IPS-18c (cell line): ENCODE results near the gene PTPRT.

Experiments used
- H3K4me3 ChIP-seq: 2 replicates; pipeline ENCODE4 v1.7.0; 2013; ENCODE audit warnings: low read depth, mild to moderate bottlenecking, low read length, moderate library complexity; ENCODE audit not compliant: insufficient read depth
- H3K9me3 ChIP-seq: one replicate; pipeline ENCODE4 v1.6.1; 2013; ENCODE audit warnings: mild to moderate bottlenecking, low read length, moderate library complexity; ENCODE audit not compliant: control insufficient read depth, insufficient read depth

Gene PTPRT

DNA sequence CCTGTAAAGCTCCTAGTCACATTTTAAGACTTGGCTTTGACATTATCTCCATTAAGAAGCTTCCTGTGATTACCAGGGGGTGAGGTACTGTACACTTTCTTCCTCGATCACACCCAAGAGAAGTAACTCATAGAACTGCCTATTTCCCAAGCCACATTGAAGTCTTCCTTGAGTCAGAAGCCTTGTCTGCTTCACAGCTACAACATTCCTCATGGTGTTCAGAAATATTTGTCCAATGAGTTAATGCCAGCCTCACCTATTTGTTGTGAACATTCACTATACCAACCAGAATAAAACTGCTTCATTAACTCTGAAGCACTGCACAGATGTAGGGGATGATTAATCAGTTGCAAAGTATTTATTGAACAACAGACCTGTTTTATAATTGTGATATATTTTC lies 622.3 kb downstream of the PTPRT start:
- H3K4me3 ChIP-seq: no peak overlapping the region

DNA sequence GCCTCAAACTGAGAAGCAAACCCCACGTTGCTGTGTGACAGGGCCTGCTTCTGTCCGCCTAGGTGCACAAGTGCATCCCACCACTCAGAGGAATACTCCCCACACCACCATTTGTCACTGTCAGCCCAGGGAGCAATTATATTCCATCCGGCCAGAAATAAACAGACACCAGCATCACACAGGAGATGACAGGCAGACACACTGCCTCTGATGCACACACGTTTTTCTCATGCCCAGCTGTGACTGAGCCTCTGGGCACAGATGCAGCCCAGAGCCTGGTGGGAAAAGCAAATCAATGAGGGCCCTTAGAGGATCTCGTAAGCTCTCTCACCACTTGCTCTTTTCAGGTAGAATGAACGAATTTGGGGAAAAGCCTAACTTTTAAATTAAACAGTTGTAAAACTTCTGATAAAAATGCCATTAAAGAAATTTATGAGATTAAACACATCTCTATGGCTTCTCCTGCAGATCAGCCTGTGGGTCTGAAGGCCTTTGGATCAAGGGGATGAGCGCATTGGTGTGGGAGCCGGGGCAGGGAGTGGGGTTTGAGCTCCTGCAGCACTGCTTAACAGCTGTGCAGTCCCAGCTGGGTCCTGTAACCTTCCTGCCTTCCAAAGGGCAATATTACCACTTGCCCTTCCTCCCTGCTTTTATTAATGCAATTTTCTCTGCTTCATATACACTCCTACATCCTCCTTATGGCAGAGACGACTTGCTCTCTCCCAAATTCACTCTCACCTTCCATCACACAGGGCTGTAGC lies 624.3 kb downstream of the PTPRT start:
- Histone ChIP-seq H3K4me3 (no peak overlapping the region), H3K9me3 (no peaks in the 10 kb centered on the region)

More for the DNA sequence above, 622.3 kb downstream of the PTPRT start:
- no peaks in the 10 kb centered on the region for H3K9me3 ChIP-seq

DNA sequence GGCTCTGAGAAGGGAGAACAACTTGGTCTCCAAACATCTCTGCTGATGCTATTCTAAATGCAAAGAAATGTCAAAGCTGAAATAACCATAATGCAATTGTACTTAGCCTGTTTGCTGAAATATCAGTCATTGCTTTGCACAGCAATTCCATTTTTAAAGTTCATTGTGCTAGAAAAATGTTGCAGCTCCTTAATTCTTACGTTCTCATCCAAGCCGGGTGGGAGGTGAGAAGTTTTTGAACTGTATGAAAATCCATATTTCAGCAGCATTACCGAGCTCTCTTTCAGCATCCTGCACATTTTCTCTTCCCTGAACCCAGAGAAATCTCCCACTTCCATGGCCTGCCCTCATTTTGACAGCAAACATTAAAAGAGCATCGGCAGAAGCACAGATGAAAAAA lies 630.0 kb downstream of the PTPRT start:
- Histone ChIP-seq H3K4me3 (no peak overlapping the region), H3K9me3 (no peaks in the 10 kb centered on the region)

DNA sequence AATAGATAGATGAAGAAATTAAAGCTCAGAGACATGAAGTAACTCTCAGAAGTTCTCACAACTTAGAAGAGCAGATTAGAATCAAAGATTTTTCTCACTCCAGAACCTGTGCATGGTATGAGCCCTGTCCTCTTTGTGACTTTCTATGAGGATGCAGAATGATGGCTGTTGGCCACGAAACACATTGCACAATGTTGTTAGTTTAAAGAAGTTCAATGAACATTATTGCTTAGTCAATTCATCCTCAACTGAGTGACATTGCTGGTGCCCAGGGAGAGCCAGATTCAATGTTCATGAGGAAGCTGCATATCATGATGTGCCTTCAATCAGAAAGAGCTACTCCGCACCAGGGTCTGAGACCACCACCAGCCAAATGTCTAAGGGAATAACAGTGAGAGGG lies 633.1 kb downstream of the PTPRT start:
- no peaks in the 10 kb centered on the region for H3K9me3 ChIP-seq

DNA sequence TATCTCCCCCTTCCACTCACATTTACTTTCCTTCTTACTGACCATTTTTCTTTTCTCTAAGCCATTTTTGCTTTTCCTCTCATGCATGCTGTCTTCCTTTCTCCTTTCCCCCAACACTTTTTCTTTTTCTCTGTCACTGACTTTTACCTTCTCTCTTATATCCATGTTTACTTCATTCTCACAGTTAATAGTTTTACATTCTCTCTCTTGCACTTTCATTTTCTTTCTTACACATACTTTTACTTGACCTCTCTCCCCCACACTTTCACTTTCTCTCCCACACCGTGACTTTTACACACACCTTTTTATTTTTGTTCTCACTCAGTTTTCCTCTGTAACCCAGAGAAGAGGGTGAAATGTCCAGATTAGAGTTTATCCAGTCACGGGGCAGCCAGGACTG lies 636.3 kb downstream of the PTPRT start:
- no peak overlapping the region for H3K4me3 ChIP-seq
- H3K9me3 ChIP-seq: no peaks in the 10 kb centered on the region

More for the DNA sequence above, 633.1 kb downstream of the PTPRT start:
- H3K4me3 ChIP-seq: no peak overlapping the region

DNA sequence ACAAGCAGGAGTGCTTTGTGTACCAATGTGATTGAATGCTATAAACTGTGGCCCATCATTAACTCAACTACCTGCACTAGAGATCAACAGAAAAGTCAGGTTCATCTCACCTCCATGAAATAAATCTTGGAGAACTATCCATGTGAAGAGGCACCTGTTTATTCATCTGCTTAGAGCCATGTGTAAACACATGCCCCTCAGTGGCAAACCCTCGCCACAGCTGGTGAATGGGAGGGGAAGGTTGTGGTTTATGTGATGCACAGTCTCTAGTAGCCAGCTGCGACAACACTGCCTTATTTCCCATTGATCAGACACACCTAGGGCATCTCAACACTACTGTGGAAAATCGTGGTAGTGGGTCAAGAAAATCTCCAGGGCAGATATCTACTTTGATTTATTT lies 640.2 kb downstream of the PTPRT start:
- H3K9me3 ChIP-seq: no peaks in the 10 kb centered on the region
- H3K4me3 ChIP-seq: no peak overlapping the region

DNA sequence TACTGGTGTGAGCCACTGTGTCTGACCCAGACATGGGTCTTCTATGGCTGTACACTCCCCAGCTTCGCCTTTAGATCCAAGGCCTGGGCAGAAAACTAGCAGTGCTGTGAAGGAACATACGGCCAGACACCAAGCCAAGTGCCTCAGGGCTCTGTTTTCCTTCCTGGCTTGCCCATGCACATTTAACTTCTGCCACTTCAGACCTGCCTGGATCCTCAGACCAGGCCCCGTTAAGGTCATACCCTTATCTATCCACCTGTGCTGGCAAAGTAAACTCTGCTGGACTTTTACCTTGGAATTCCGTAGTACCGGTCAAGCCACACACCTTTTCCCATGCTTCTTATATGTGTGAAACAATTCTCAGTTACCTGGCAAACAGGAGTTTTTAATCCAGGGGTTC lies 644.8 kb downstream of the PTPRT start:
- H3K9me3 ChIP-seq: no peaks in the 10 kb centered on the region

DNA sequence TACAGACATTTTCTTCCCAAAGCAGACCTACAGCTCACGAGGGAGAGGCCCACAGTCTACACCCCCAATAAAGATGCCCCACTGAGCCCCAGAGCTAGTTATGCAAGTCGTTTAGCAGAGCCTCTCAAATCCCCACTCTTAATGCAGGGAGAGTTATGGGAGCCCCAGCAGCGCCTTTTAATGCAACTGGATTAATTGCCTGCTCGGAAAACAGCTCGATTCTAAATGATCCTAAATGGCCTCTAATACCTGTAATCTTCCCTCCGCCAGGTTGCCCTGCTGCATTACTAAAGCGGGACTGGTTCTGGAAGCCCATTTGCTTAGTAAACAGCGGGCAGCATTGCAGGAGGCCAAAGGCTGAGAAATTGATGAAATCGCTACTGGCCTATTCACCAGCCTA lies 656.9 kb downstream of the PTPRT start:
- no peaks in the 10 kb centered on the region for H3K9me3 ChIP-seq
- H3K4me3 ChIP-seq: no peak overlapping the region

More for the DNA sequence above, 644.8 kb downstream of the PTPRT start:
- H3K4me3 ChIP-seq: no peak overlapping the region

DNA sequence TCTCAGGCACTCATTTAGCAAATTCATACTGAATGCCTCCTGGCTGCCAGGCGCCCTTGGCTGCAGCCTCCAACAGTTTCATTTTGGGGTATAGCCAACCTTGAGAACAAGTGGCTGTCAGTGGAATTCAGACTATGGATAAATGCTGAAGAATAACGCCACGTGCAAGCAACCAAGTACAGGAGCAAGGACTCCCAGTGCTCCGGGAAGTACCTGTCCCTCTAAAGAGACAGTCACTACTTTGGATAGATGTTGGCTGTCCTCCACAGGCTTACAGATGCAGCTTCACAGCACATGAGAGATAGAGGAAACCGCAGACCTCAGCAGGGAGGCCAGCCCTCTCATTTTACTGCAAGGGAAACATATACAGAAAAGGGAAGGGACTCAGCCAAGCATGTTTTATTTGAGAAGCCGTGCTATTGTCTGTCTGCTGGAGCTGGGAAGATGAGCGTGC lies 658.2 kb downstream of the PTPRT start:
- Histone ChIP-seq H3K9me3 (no peaks in the 10 kb centered on the region), H3K4me3 (no peak overlapping the region)

DNA sequence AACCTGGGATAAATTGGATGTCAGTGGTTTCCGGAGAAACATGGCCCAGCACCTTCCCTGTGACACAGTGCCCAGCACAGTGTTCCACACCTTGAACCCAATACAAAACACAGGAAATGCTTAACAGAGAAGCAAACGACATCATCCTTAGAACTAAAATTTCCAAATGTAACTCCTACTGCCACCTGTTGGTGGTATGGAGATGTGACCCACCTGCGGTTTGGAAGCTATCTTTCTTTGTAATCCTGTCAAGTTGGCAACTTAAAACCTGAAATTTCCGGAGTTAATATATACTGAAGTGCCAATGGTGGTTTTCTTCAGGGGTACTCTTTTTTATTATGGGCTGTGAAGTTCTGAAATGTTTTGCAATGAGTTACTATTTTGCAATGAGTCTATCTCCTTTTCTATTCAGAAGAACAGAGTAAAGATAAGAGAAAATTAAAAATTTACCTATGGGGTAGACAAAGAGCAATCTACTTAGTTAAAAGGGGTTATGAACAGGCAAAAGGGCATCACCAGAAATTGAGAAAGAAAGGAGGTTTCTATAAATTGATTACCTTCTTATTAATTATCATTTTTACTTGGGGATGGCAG lies 658.8 kb downstream of the PTPRT start:
- no peaks in the 10 kb centered on the region for H3K9me3 ChIP-seq

DNA sequence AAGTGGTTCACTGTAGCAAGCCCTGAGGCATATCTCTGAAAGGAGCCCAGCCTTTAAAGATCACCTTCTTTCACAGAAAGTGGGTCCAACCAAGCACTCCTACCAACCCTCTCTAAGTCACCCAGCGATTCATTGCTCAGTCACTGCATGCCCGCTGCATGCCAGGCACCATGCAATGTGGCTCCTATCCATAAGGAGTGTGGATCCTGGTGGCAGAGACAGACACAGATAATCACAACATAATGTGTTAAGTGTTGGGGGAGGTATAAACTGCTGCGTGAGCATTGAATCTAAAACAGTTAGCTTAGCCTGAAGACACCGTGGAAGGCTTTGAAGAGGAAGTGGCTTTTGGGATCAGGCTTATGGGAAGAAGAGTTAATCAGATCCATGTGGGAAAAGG lies 659.5 kb downstream of the PTPRT start:
- Histone ChIP-seq H3K9me3 (no peaks in the 10 kb centered on the region), H3K4me3 (no peak overlapping the region)

More for the DNA sequence above, 658.8 kb downstream of the PTPRT start:
- no peak overlapping the region for H3K4me3 ChIP-seq

DNA sequence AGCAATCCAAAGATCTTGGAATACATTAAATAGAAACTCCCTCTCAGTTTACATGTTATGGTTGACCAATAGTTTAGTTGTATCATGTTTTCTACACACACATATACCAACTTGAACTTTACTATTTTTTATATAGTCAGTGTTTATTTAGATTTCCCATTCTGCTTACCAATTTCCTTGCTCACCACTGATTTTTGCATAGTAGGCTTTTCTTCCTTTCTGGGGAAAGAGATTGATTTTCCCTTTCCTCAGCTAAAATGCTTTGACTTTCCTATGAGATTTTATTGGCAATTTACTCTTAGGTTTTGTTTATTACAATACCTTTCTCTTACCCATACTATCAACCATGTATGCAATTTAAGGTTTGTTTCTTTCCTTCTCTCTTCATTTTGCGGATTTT lies 665.6 kb downstream of the PTPRT start:
- Histone ChIP-seq H3K4me3 (no peak overlapping the region), H3K9me3 (no peaks in the 10 kb centered on the region)

DNA sequence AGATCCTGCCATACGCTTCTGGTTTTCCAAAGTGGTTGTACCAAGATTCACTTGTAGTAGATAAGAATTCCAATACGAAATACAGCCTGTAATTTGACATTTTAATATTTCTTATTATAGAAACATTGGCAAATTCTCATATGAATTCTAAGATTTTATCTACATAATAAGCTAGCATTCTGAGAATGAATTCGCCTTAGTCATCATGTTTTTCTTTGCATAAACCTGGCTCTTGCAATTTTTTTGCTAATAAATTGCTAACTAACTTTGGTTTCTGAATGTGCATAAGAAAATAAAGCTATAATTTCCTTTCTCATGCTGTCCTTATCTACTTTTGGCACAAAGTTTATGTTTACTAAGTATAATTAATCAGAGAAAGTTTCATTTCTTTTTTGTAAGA lies 673.0 kb downstream of the PTPRT start:
- H3K4me3 ChIP-seq: no peak overlapping the region

DNA sequence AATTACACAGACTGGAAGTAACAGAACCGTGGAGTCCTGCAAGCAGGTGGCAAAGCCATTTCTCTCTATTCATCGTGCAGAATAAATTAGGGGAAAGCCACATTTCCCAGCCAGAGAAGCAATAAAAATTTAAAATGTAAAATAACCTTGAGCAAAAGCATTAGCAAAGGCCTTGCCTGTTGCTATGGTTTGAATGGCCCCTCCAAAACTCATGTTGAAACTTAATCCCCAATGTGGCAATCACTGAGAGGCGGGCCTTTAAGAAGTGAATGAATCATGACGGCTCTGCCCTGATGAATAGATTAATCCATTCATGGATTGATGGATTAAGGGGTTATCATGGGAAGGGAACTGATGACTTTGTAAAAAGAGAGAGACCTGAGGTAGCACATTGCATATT lies 679.0 kb downstream of the PTPRT start:
- H3K9me3 ChIP-seq: no peaks in the 10 kb centered on the region
- no peak overlapping the region for H3K4me3 ChIP-seq

More for the DNA sequence above, 673.0 kb downstream of the PTPRT start:
- H3K9me3 ChIP-seq: no peaks in the 10 kb centered on the region

DNA sequence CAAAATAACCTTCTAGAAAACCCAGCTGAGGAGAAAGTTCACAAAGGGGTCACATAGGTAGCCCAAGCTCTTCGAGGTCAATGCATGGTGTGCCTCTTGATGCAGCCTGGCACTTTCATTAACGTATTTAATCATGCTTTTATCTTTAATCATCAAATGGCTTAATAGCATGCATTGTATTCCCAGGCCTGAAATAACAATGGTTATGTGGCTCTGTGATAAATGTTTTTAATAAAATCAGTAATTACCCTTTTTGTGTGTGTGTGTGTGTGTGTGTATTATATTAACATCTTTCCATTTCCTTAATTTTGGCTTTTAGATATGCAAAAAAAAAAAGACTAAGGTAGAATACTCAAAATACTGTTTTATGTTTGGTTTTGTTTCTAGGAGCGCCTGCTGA lies 681.8 kb downstream of the PTPRT start:
- no peaks in the 10 kb centered on the region for H3K9me3 ChIP-seq

DNA sequence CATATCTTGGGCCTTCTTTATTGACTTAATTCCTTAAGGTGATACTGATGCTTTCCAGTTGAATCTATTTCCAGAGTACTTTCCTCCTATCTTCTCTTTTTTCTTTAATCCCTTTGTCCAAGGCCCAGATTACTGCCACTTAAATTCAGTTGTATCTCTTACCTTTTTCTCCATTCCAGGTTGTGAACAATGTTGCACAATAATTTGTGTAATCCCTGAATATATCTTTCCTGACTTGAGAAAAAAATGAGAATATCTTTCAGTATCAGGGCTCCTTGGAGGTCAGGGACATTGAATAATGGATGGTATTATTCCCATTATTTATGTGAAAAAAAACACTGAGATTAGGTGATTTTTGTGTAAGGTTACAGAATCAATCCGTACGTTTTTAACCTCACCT lies 683.3 kb downstream of the PTPRT start:
- Histone ChIP-seq H3K4me3 (no peak overlapping the region), H3K9me3 (no peaks in the 10 kb centered on the region)

More for the DNA sequence above, 681.8 kb downstream of the PTPRT start:
- no peak overlapping the region for H3K4me3 ChIP-seq

DNA sequence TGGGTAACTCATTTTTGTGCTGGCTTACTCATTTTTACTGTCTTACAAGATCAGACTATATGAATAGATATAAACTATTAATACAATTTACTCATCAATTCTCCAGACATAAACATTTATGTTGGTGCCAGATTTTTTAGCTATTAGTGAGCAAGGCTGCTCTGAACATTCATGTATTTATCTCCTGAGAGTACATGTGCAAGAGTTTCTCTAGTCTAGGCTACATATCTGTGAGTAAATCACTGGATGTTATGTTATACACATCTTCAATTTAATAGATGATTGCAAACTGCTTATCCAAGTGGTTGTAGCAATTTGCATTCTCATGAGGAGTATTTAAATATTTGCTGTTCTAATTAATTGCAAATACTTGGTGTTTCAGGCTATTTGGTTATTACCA lies 687.1 kb downstream of the PTPRT start:
- no peak overlapping the region for H3K4me3 ChIP-seq
- no peaks in the 10 kb centered on the region for H3K9me3 ChIP-seq

DNA sequence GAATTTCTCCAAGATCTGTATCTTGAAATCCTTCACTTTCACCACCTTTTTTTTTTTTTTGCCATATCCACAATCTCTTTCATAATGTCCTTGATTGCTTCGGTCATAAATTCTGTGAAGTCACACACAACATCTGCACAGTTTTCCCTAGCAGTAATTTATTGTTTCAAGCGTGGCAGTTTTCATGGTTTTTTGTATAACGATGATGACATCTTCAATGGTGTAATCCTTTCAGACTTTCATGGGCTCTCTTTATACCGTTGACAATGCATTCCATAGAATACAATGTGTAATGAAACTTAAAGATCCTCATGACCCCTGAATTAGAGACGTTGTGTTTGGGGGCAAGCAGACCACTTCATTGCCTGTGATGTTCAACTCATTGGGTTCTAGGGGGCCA lies 693.1 kb downstream of the PTPRT start:
- Histone ChIP-seq H3K4me3 (no peak overlapping the region), H3K9me3 (no peaks in the 10 kb centered on the region)
